PC-9 (cell line): ENCODE results near the gene ROBO1. TPM values are rescaled to one million over a fixed set of nuclear protein-coding genes. Genes with fewer than 3 reads are reported as not detected.
A peak's percentile ranks its signal among the peaks of the same experiment; 100 is the strongest.

Source experiments
- BruUV-seq: library from RNA; stranded (reverse); fragments of 400-500 nt; replicated peaks from 2 replicates; lab custom pipeline; 2021; lab: Mats Ljungman, UMichigan
- CTCF ChIA-PET: fragments of 300-600 bp; sonication (Branson Sonifier 250); formaldehyde crosslinking; loops from one replicate; lab custom pipeline; 2022; ENCODE audit warnings: antibody characterized with exemption; lab: Charles Lee
- POLR2A ChIA-PET: fragments of 300-600 bp; sonication (Branson Sonifier 250); formaldehyde crosslinking; loops from one replicate; lab custom pipeline; 2022; ENCODE audit warnings: antibody characterized with exemption; ENCODE audit not compliant: unreplicated experiment; lab: Charles Lee
- DNase-seq, 2 experiments: peaks; one replicate each; pipeline versions ENCODE4 v3.0.0 to v3.0.0-alpha.2; 2015 to 2022; ENCODE audit warnings: mixed read lengths in 1 of 2
- H2AFZ ChIP-seq: fragments of 200-600 bp; sonication (generic); 2 replicates; pipeline ENCODE4 v1.8.1; 2017; ENCODE audit warnings: antibody characterized with exemption
- H3F3A ChIP-seq: fragments of 200-600 bp; sonication (generic); 2 replicates; pipeline ENCODE4 v1.8.1; 2017; ENCODE audit warnings: antibody characterized with exemption, mild to moderate bottlenecking, low read depth; ENCODE audit not compliant: insufficient read depth
- H3K27ac ChIP-seq: fragments of 200-600 bp; sonication (generic); 2 replicates; pipeline ENCODE4 v1.6.1; 2016; ENCODE audit warnings: mixed run types
- H3K27me3 ChIP-seq: fragments of 200-600 bp; sonication (generic); 2 replicates; pipeline ENCODE4 v1.6.1; 2016; ENCODE audit warnings: low read depth, mixed run types; ENCODE audit not compliant: insufficient read depth
- H3K36me3 ChIP-seq: fragments of 200-600 bp; sonication (generic); 2 replicates; pipeline ENCODE4 v1.6.1; 2016; ENCODE audit warnings: low read depth, mixed run types
- H3K4me1 ChIP-seq: fragments of 200-600 bp; sonication (generic); replicated peaks from 2 replicates; pipeline ENCODE4 v1.6.1; 2016; ENCODE audit warnings: mixed run types; ENCODE audit not compliant: insufficient read depth
- H3K4me2 ChIP-seq: fragments of 200-600 bp; sonication (generic); 2 replicates; pipeline ENCODE4 v1.6.1; 2017; ENCODE audit warnings: mixed run types
- H3K4me3 ChIP-seq: fragments of 200-600 bp; sonication (generic); 2 replicates; pipeline ENCODE4 v1.6.1; 2016; ENCODE audit warnings: mixed run types
- H3K79me2 ChIP-seq: fragments of 200-600 bp; sonication (generic); 2 replicates; pipeline ENCODE4 v1.6.1; 2017; ENCODE audit warnings: low read depth, mixed run types
- H3K9me2 ChIP-seq: fragments of 200-600 bp; sonication (generic); 2 replicates; pipeline ENCODE4 v1.8.1; 2017; ENCODE audit warnings: mild to moderate bottlenecking; ENCODE audit not compliant: insufficient read depth
- H3K9me3 ChIP-seq: fragments of 200-600 bp; sonication (generic); 2 replicates; pipeline ENCODE4 v1.8.1; 2016; ENCODE audit warnings: low read depth; ENCODE audit not compliant: insufficient read depth
- H4K20me1 ChIP-seq: fragments of 200-600 bp; sonication (generic); 2 replicates; pipeline ENCODE4 v1.8.1; 2017; ENCODE audit not compliant: insufficient read depth
- EZH2 ChIP-seq: fragments of 200-600 bp; sonication (generic); IDR thresholded peaks from 2 replicates; pipeline ENCODE4 v1.8.0; 2017; ENCODE audit warnings: antibody characterized with exemption, low read depth
- intact Hi-C: fragments of 100-400 bp; cut with micrococcal nuclease; formaldehyde crosslinking; loops from one replicate; pipeline ENCODE4 v1.10.0; 2022; ENCODE audit not compliant: unreplicated experiment
- total RNA-seq: library from RNA; stranded (reverse); gene quantifications from 2 replicates; pipeline ENCODE4 v1.2.3, GENCODE V29; 2021
- TF ChIP-seq, protein P1 (sequence below): fragments of 200-600 bp; sonication (generic); conservative IDR thresholded peaks from 2 replicates; pipeline ENCODE4 v1.6.1; 2017; ENCODE audit warnings: mixed run types, antibody characterized with exemption, mild to moderate bottlenecking, moderate library complexity

The ROBO1 gene
- total RNA-seq, 1 experiment from 2014 or later: 17.5 TPM

- H3K27ac ChIP-seq: no peak overlapping the region
- TF ChIP-seq EZH2: no peak
- TF ChIP-seq, protein P1, sequence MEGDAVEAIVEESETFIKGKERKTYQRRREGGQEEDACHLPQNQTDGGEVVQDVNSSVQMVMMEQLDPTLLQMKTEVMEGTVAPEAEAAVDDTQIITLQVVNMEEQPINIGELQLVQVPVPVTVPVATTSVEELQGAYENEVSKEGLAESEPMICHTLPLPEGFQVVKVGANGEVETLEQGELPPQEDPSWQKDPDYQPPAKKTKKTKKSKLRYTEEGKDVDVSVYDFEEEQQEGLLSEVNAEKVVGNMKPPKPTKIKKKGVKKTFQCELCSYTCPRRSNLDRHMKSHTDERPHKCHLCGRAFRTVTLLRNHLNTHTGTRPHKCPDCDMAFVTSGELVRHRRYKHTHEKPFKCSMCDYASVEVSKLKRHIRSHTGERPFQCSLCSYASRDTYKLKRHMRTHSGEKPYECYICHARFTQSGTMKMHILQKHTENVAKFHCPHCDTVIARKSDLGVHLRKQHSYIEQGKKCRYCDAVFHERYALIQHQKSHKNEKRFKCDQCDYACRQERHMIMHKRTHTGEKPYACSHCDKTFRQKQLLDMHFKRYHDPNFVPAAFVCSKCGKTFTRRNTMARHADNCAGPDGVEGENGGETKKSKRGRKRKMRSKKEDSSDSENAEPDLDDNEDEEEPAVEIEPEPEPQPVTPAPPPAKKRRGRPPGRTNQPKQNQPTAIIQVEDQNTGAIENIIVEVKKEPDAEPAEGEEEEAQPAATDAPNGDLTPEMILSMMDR: no peak
- H3K4me2 ChIP-seq: no peak overlapping the region
- no peaks in the 10 kb centered on the region for H3K9me3 ChIP-seq
- no peak overlapping the region for H2AFZ ChIP-seq
- intact Hi-C loops: no loop called here
- POLR2A ChIA-PET: no interaction called here
- no peak overlapping the region for H3K4me3 ChIP-seq
- H3F3A ChIP-seq: no peaks in the 10 kb centered on the region
- CTCF ChIA-PET: no interaction called here
- BruUV-seq: no TSS peak
- no peaks in the 10 kb centered on the region for H3K79me2 ChIP-seq
- H4K20me1 ChIP-seq: no peaks in the 10 kb centered on the region
- H3K27me3 ChIP-seq: no peaks in the 10 kb centered on the region
- DNase-seq: no peak
- H3K9me2 ChIP-seq: no peaks in the 10 kb centered on the region
- H3K4me1 ChIP-seq: no peaks in the 10 kb centered on the region
- H3K36me3 ChIP-seq: no peaks in the 10 kb centered on the region
These were observed 203.6 kb downstream of the ROBO1 start for GRCh38 chr3:79564192-79564591.

GRCh38 chr3:79560698-79561097 lies 207.1 kb downstream of the ROBO1 start:
- TF ChIP-seq, protein P1: no peak
- TF ChIP-seq EZH2: no peak
- Histone ChIP-seq H3K27me3 (no peaks in the 10 kb centered on the region), H3K79me2 (no peaks in the 10 kb centered on the region), H3K9me3 (no peaks in the 10 kb centered on the region), H3K4me1 (no peaks in the 10 kb centered on the region), H3F3A (no peaks in the 10 kb centered on the region), H2AFZ (peak overlapping the region; percentile 52), H3K9me2 (no peaks in the 10 kb centered on the region), H3K27ac (no peak overlapping the region), H3K36me3 (no peaks in the 10 kb centered on the region), H3K4me2 (no peak overlapping the region), H3K4me3 (no peak overlapping the region), H4K20me1 (no peaks in the 10 kb centered on the region)
- intact Hi-C loops: no loop called here
- no peak for DNase-seq
- CTCF ChIA-PET: no interaction called here
- no TSS peak for BruUV-seq
- POLR2A ChIA-PET: no interaction called here

DNA sequence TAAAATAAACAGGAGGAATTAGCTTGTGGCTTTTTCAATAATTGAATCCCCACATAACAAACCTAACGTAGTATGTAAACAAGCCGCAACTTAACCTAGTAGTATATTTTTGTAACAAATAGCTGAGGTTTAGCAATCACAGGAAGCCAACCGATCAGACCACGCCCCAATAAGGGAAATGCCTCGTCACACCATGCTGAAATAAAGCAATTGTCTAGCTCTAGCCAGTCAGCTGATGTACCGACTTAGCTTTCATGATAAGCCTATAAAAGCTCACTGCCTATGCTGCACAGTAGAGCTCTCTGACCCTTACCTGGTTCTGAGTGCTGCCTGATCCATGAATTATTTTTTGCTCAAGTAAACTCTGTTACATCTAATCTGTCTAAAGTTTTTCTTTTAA lies 208.9 kb downstream of the ROBO1 start:
- Histone ChIP-seq H3K79me2 (no peaks in the 10 kb centered on the region), H3K9me2 (no peaks in the 10 kb centered on the region), H3F3A (no peaks in the 10 kb centered on the region), H4K20me1 (no peaks in the 10 kb centered on the region), H3K4me3 (no peak overlapping the region), H3K27ac (no peak overlapping the region), H3K9me3 (no peaks in the 10 kb centered on the region), H3K4me1 (no peaks in the 10 kb centered on the region), H2AFZ (0 out of 2 replicates have a peak overlapping the region, but pooled peaks have one; percentile 43), H3K27me3 (no peaks in the 10 kb centered on the region), H3K4me2 (no peak overlapping the region), H3K36me3 (no peaks in the 10 kb centered on the region)
- no peak for DNase-seq
- no TSS peak for BruUV-seq
- TF ChIP-seq, protein P1: no peak
- no peak for TF ChIP-seq EZH2
- ChIA-PET POLR2A (no interaction called here), CTCF (no interaction called here)
- intact Hi-C loops: no loop called here
